Hepatocyte (in vitro differentiated cells): ENCODE measurements around the gene VPS41.

Experiments
- EZH2 ChIP-seq: fragments of 200-600 bp; sonication (generic); IDR thresholded peaks from 2 replicates; pipeline ENCODE4 v1.6.1; 2016; ENCODE audit warnings: antibody characterized with exemption, mild to moderate bottlenecking, borderline replicate concordance
- EZH2phosphoT487 ChIP-seq: fragments of 200-600 bp; sonication (generic); IDR thresholded peaks from one replicate; pipeline ENCODE4 v1.6.1; 2018; ENCODE audit warnings: antibody characterized with exemption, mild to moderate bottlenecking, low read depth, moderate library complexity; ENCODE audit not compliant: unreplicated experiment, severe bottlenecking
- TF ChIP-seq, protein P1 (sequence below): fragments of 200-600 bp; sonication (generic); IDR thresholded peaks from 2 replicates; pipeline ENCODE4 v1.5.1; 2016; ENCODE audit warnings: antibody characterized with exemption, mild to moderate bottlenecking; ENCODE audit not compliant: poor library complexity

DNA sequence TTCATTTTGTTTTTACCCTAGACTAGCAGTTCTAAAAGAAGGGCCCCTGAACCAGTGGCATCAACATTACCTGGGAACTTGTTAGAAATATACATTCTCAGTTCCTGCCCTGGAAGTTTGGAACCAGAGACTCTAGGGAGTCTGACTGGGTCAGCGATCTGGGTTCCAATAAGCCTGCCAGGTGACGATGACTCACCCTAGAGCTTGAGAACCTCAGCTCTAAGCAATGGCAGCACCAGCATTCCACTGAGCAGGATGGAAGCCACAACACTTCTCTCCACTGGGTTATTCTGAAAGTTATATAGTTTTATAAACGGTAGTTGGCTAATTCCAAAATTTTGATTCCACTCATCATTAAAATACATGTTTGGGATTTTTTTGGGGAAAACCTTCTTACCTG, 180.8 kb downstream of the VPS41 start:
- TF ChIP-seq, protein P1, sequence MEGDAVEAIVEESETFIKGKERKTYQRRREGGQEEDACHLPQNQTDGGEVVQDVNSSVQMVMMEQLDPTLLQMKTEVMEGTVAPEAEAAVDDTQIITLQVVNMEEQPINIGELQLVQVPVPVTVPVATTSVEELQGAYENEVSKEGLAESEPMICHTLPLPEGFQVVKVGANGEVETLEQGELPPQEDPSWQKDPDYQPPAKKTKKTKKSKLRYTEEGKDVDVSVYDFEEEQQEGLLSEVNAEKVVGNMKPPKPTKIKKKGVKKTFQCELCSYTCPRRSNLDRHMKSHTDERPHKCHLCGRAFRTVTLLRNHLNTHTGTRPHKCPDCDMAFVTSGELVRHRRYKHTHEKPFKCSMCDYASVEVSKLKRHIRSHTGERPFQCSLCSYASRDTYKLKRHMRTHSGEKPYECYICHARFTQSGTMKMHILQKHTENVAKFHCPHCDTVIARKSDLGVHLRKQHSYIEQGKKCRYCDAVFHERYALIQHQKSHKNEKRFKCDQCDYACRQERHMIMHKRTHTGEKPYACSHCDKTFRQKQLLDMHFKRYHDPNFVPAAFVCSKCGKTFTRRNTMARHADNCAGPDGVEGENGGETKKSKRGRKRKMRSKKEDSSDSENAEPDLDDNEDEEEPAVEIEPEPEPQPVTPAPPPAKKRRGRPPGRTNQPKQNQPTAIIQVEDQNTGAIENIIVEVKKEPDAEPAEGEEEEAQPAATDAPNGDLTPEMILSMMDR = no peak
- TF ChIP-seq EZH2 (no peak), EZH2phosphoT487 (no peak)
